DMS114 treated with DMSO at 0.1 percent for 48 hours (cell line): Measurements from ENCODE around the gene UBL4A.

ENCODE experiments used
- DNase-seq: peaks from one replicate; lab custom pipeline; 2025; ENCODE audit not compliant: unreplicated experiment; lab: John Stamatoyannopoulos, UW

Gene UBL4A

DNA sequence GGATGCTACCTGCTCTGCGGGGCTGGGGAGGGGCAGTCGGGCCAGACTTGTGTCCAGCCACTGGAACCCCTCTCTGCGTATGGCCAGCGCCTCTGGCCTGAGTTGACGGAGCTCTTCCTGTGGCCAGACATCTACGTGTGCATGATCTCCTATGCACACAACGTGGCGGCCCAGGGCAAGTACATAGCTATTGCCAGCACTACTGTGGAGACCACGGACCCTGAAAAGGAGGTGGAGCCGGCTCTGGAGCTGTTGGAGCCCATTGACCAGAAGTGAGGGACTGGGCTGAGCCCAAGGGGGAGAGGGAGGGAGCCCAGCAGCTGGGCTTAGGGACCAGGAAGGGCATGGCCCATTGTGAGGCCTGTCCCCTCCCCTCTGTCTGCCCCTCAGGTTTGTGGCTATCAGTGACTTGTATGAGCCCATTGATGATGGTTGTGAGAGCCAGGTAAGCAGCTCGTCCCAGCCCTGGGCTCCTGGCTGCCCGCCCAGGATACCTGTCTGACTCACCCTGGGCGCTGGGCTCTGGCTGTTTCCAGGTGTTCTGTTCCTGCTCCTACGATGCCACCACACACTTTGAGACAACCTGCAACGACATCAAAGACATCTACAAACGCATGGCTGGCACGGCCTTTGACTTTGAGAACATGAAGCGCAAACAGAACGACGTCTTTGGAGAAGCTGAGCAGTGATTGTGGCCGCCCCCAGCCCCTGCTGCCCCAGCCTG is 44.3 kb downstream of the UBL4A start:
- DNase-seq: no peak

DNA sequence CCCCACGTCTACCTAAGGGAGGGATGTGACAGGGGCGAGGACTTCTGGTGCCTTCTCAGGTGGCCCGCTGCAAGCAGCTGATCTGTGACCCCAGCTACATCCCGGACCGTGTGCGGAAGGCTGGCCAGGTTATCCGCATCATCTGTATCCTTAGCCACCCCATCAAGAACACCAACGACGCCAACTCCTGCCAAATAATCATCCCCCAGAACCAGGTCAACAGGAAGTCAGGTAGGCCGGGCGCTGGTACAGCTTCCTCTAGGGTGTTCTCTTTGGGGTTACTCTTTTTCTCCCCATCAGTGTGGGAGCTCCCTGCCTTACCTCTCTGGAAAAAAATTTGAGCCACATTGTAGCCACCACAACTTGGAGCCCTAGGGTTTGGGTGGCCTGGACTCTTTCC is 44.9 kb downstream of the UBL4A start:
- DNase-seq: no peak

DNA sequence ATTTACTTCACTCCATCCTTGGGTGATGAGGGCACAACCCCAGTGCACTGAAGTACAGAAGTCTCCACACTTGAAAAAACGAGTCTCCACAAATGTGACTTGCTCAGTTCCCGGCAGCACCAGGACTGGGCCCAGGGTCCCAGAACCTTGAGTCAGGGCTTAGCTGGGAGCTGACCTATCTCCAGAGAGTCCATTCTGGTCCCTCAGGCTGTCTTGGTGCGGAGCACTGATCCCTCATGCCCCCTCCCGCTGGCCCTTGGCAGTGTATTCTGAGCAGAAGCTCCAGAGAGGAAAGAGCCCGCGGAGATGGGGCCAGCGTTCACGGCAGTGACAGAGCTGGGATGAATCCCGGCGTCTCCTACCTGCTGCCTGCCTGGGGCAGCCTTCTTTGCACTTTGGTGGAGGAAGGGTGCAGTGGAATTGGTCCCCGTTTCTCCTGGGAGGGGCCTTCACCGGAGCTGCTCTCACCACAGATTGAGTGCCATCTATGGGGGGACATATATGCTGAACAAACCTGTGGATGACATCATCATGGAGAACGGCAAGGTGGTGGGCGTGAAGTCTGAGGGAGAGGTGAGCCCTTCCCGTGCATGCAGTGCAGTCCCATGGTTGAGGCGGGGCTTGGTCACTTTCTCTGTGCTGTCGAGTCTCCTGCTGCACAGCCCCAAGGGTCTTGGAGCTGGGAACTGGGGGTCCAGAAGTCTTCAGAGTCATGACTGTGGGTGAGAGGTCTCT is 45.6 kb downstream of the UBL4A start:
- no peak for DNase-seq

DNA sequence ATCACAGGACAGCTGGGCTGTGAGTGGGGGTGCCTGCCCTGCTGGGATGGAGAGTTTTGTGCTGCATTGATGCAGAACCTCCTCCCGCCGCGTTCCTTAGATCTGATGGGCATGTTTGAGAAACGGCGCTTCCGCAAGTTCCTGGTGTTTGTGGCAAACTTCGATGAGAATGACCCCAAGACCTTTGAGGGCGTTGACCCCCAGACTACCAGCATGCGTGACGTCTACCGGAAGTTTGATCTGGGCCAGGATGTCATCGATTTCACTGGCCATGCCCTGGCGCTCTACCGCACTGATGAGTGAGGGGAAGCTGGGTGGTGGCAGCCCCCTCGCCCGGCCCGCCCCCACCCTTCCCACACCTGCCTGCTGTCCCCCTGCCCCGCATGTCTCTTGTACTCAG is 46.6 kb downstream of the UBL4A start:
- DNase-seq: no peak

DNA sequence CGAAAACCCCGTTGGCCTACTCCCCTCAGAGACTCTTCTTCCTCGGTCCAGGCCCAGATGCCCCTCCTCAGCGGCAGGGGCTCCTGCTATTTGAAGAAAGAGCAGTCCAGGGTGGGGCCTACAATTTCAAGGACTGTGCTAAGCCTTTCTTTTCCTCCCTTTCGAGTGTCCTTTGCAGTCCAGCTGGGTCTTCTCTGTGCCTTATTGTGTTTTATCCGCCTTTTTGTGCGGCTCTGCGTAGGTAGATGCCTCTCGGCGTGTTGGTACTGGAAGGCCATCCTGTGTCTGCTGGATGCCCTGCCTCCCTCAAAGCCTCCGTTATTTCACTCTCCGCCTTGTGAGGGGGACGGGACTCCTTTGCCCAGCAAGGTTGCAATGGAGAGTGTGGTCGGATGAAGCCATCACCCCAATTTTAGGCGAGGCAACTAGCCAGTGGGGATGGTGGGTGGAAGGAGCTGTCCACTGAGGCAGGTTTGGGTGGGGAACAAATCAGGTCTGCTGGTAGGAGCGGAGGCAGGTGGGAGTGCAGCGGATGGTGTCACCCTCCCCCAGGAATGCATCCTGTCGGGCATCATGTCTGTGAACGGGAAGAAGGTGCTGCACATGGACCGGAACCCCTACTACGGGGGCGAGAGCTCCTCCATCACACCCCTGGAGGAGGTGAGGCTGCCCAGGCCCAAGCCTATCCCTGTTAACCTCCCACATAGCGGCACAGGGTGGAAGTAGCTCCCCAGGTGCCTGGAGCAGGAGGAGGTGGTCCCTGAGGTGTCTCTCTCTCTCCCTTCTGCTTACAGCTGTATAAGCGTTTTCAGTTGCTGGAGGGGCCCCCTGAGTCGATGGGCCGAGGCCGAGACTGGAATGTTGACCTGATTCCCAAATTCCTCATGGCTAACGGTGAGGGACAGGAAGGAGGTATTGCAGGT is 48.2 kb downstream of the UBL4A start:
- DNase-seq: no peak

DNA sequence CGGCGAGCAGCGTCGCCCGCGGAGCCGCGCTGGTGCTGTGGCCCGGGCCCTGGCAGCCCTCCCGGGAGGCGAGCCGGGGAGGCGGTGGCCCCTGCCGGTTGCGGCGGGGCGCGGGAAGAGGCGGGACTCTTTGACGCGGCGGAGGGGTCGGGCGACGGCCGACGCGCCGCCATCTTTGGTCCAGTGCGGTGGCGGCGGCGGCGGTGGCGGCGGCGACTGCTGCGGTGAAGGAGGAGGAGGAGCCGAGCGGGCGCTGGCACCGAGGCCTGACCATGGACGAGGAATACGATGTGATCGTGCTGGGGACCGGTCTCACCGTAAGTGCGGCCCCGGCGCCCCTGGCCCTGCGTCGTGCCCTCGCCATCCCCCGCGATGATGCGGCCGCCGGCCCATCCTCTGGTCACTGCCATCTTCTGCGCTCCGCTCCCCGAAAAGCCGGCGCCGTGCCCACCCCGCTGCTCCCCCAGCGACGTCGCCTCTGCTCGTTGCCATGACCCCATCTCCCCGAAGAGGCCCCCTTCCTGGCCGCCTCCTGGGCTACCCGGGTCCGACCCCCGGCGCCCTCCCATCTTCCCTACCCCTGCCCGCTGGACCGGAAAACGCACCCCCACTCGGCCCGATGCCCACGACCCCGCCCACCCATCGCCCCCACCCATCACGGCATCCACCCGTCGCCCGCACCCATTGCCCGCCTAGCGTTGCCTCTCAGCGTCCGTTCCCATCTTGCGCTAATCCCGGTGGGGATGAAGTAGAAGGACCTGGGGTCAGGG is 49.2 kb downstream of the UBL4A start, which contains the start of gene GDI1:
GDI1 (plus strand) TSS at position 172 of the 770 bp plus-strand sequence; CDS start at position 273, 101 bp downstream.
- DNase-seq: no peak

DNA sequence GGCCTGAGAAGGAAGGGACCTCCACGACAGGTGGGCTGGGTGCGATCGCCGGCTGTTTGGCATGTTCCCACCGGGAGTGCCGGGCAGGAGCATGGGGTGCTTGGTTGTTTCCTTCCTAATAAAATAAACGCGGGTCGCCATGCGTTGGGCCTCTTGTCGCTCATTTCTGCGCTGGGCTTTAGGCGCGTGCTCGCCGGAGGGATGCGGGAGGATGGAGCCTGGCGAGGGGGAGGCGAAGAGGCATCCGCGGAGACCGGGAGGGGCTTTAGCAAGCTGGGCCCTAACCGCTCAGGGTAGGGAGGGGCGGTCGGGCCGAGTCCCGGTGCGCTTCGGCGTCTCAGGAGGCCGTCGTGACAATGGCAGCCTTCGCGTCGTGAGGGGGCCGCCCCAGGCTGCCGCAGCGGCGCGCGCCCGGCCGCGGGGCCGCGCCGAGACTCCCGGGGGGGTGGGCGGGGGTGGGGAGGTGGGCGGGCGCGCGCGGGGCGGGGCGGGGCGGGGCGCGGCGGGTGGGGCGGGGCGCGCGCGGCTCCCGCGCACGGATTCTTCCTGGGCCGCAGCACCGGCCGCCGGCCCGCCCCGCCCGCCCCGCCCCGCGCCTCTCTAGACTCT is 49.9 kb downstream of the UBL4A start:
- DNase-seq: no peak

DNA sequence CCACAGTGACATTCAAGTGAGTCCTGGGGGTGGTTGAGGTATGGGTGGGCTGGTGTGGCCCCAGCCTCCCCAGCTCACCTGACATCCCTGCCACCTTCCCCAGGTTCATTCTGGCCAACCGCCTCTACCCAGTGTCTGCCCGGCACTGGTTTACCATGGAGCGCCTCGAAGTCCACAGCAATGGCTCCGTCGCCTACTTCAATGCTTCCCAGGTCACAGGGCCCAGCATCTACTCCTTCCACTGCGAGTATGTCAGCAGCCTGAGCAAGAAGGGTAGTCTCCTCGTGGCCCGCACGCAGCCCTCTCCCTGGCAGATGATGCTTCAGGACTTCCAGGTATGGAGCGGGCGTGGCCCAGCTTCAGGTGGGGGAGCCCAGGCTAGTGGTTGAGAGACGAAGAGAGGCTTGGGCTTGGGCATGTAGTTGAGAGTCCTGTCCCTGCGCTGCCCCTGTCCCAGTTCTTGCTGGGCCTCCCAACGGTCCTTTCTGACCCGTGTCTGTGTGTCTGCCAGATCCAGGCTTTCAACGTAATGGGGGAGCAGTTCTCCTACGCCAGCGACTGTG is 51.2 kb downstream of the UBL4A start:
- DNase-seq: no peak

DNA sequence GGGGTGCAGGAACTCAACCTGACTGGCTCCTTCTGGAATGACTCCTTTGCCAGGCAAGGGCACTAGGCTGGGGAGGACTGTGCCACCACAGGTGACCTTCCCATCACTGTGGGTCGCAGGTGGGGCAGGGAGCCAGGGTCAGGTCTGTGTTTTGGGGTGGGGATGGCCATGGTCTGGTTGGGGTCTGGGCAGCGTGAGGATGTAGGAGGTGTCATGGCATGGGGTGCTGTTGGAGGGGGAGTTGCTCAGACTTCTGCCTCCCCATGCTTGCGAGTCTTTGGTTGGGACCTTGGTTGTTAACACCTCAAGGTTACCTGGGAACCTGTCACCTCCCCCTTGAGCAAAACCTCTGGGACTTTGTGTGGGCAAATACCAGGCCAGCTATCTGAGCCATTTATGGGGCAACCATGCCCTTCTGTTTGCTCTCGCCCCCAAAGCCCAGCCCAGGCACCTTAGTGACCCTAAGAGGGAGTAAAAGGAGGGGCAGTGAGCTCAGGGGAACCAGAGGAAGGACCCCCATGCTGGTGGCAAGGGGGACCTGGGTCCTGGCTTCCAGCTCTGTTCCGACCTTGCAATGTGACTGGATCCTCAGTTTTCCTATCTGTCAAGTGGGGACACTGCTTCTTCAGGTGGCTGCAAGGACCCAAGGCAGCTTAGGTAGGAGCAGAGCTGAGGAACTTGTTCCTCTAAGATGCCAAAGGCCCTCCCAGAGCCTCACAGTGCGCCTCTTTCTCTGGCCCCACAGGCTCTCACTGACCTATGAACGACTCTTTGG is 51.8 kb downstream of the UBL4A start:
- no peak for DNase-seq
